Kidney tubule cell (primary cell): ENCODE data around the gene PRKCE.
A peak's percentile ranks its signal among the peaks of the same experiment; 100 is the strongest.

Experiments used
- DNase-seq: peaks from one replicate; pipeline ENCODE4 v3.0.0-alpha.2; 2018; ENCODE audit warnings: low spot score

PRKCE gene

GRCh38 chr2:45668509-45668908 is 17.0 kb downstream of the PRKCE start:
- no peak for DNase-seq

GRCh38 chr2:45669032-45669486 is 17.6 kb downstream of the PRKCE start:
- DNase-seq: no peak

- DNase-seq: no peak
Measured at GRCh38 chr2:45670646-45671045, 19.2 kb downstream of the PRKCE start.

- DNase-seq: no peak
Measured at GRCh38 chr2:45672138-45672537, 20.7 kb downstream of the PRKCE start.

- DNase-seq: peak; percentile 47
Measured at GRCh38 chr2:45674035-45674816, 22.8 kb downstream of the PRKCE start.

GRCh38 chr2:45675263-45675812 is 23.9 kb downstream of the PRKCE start:
- peak; percentile 87 for DNase-seq

GRCh38 chr2:45676088-45676487 is 24.6 kb downstream of the PRKCE start:
- no peak for DNase-seq

GRCh38 chr2:45678791-45679348 is 27.4 kb downstream of the PRKCE start:
- DNase-seq: no peak

- no peak for DNase-seq
Measured at GRCh38 chr2:45680351-45680967, 29.0 kb downstream of the PRKCE start.

- peak; percentile 90 for DNase-seq
Measured at GRCh38 chr2:45681675-45682074, 30.2 kb downstream of the PRKCE start.

GRCh38 chr2:45683292-45683691 is 31.8 kb downstream of the PRKCE start:
- DNase-seq: no peak

- no peak for DNase-seq
Measured at GRCh38 chr2:45684756-45685155, 33.3 kb downstream of the PRKCE start.

- DNase-seq: no peak
Measured at GRCh38 chr2:45685260-45685659, 33.8 kb downstream of the PRKCE start.

- no peak for DNase-seq
Measured at GRCh38 chr2:45687964-45688363, 36.5 kb downstream of the PRKCE start.

GRCh38 chr2:45688479-45689298 is 37.2 kb downstream of the PRKCE start:
- DNase-seq: no peak

GRCh38 chr2:45690231-45690630 is 38.8 kb downstream of the PRKCE start:
- DNase-seq: no peak

GRCh38 chr2:45691171-45691999 is 39.9 kb downstream of the PRKCE start:
- peak; percentile 63 for DNase-seq

GRCh38 chr2:45692566-45692965 is 41.1 kb downstream of the PRKCE start:
- no peak for DNase-seq

- peak; percentile 53 for DNase-seq
Measured at GRCh38 chr2:45695480-45696007, 44.1 kb downstream of the PRKCE start.

GRCh38 chr2:45696708-45697107 is 45.2 kb downstream of the PRKCE start:
- no peak for DNase-seq

GRCh38 chr2:45697190-45697589 is 45.7 kb downstream of the PRKCE start:
- no peak for DNase-seq
